ENCODE results near the gene THAP6. TPM values are rescaled to one million over a fixed set of nuclear protein-coding genes. Genes with fewer than 3 reads are reported as not detected.

The THAP6 gene
- total RNA-seq, 4 donors from 2014 or later: 11.0 to 21.2 (median 12.8) TPM

GRCh38 chr4:75565481-75565880 is 51.2 kb downstream of the THAP6 start:
- intact Hi-C loops (cut with DNase I): no loop called here
- no peaks in the 10 kb centered on the region for H3K9me3 ChIP-seq
- DNase-seq (ENCODE audit: extremely low spot score): no peak
- H3K27me3 ChIP-seq: peaks cover 0 to 12% (median 0%) of the 10 kb centered on the region in 4 donors
- no peak overlapping the region for H3K4me3 ChIP-seq
- TF ChIP-seq POLR2AphosphoS5 (IDR thresholded peaks at IDR 0.05) (no peak), POLR2A (IDR thresholded peaks at IDR 0.05; ENCODE audit: low read depth) (no peak), EP300 (IDR thresholded peaks at IDR 0.05) (no peak)
- TF ChIP-seq, protein P1, sequence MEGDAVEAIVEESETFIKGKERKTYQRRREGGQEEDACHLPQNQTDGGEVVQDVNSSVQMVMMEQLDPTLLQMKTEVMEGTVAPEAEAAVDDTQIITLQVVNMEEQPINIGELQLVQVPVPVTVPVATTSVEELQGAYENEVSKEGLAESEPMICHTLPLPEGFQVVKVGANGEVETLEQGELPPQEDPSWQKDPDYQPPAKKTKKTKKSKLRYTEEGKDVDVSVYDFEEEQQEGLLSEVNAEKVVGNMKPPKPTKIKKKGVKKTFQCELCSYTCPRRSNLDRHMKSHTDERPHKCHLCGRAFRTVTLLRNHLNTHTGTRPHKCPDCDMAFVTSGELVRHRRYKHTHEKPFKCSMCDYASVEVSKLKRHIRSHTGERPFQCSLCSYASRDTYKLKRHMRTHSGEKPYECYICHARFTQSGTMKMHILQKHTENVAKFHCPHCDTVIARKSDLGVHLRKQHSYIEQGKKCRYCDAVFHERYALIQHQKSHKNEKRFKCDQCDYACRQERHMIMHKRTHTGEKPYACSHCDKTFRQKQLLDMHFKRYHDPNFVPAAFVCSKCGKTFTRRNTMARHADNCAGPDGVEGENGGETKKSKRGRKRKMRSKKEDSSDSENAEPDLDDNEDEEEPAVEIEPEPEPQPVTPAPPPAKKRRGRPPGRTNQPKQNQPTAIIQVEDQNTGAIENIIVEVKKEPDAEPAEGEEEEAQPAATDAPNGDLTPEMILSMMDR (IDR thresholded peaks at IDR 0.05): no peak
- no peaks in the 10 kb centered on the region for H3K36me3 ChIP-seq
- H3K27ac ChIP-seq (replicated peaks in 1 of 4): no peak overlapping the region
- H3K4me1 ChIP-seq: no peaks in the 10 kb centered on the region

DNA sequence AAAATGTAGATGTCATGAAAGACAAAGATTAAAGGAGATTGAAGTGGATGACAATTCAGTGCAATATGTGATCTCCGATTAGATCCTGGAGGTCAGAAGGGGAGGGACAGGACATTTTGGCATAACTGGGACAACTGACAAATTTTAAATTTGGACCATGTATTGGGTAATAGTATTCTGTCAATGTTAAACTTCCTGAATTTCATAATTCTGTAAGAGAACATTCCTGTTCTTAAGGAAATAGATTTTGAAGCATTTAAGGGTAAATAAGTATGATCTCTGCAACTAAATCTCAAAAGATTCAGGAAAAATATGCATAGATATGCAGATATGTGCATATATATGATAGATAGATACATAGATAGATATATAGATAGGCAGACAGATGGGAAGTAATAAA is 52.6 kb downstream of the THAP6 start:
- no peak for DNase-seq (ENCODE audit: extremely low spot score)
- intact Hi-C loops (cut with DNase I): no loop called here
- 64% methylated on average over 1 of the region's 1 CpG for WGBS
- H3K4me3 ChIP-seq: no peak overlapping the region
- no peaks in the 10 kb centered on the region for H3K4me1 ChIP-seq
- no peaks in the 10 kb centered on the region for H3K9me3 ChIP-seq
- TF ChIP-seq POLR2A (IDR thresholded peaks at IDR 0.05; ENCODE audit: low read depth) (no peak), EP300 (IDR thresholded peaks at IDR 0.05) (no peak), POLR2AphosphoS5 (IDR thresholded peaks at IDR 0.05) (no peak)
- TF ChIP-seq, protein P1 (IDR thresholded peaks at IDR 0.05): no peak
- no peak overlapping the region for H3K27ac ChIP-seq (replicated peaks in 1 of 4)
- H3K27me3 ChIP-seq: peaks cover 0 to 12% (median 0%) of the 10 kb centered on the region in 4 donors
- H3K36me3 ChIP-seq: no peaks in the 10 kb centered on the region

- 96% methylated on average over 2 of the region's 2 CpGs for WGBS
Observed at GRCh38 chr4:75567725-75568124, 53.5 kb downstream of the THAP6 start.

More at GRCh38 chr4:75567725-75568124, 53.5 kb downstream of the THAP6 start:
- Histone ChIP-seq H3K27me3 (peaks cover 0 to 12% (median 0%) of the 10 kb centered on the region in 4 donors), H3K27ac (replicated peaks in 1 of 4) (no peak overlapping the region), H3K36me3 (no peaks in the 10 kb centered on the region), H3K4me1 (no peaks in the 10 kb centered on the region), H3K9me3 (no peaks in the 10 kb centered on the region), H3K4me3 (no peak overlapping the region)
- DNase-seq (ENCODE audit: extremely low spot score): no peak
- TF ChIP-seq, protein P1 (IDR thresholded peaks at IDR 0.05): no peak
- TF ChIP-seq POLR2AphosphoS5 (IDR thresholded peaks at IDR 0.05): no peak
- TF ChIP-seq EP300 (IDR thresholded peaks at IDR 0.05): no peak
- intact Hi-C loops (cut with DNase I): no loop called here

Other genes starting within 250 kb of the THAP6 start
- 10 to 100 TPM; 10.9 to 20.8 (median 18.4) TPM for gene RCHY1, start 70 bp upstream of the THAP6 start, total RNA-seq
- not detected for gene ODAPH, start 41.6 kb downstream of the THAP6 start, total RNA-seq
- gene CDKL2, start 116.1 kb downstream of the THAP6 start, total RNA-seq: 1 to 10 TPM; 2.9 to 6.2 (median 3.1) TPM
- gene G3BP2, start 158.9 kb downstream of the THAP6 start, total RNA-seq: 100 to 1,000 TPM in 3 of 4 donors, 10 to 100 TPM in 1; 94.6 to 127 (median 109) TPM
- 100 to 1,000 TPM in 1 of 4 donors, 10 to 100 TPM in 3; 61.0 to 103 (median 74.4) TPM for gene USO1, start 210.1 kb downstream of the THAP6 start, total RNA-seq